ENCODE results near the gene ATP2A1.

Gene ATP2A1

GRCh38 chr16:28927815-28928214 lies 49.5 kb downstream of the ATP2A1 start:
- Histone ChIP-seq H3K79me2 (ENCODE audit: insufficient read depth, low read depth) (no peaks in the 10 kb centered on the region), H3K27me3 (ENCODE audit: insufficient read depth, low read depth) (no peaks in the 10 kb centered on the region), H3K4me2 (no peak overlapping the region), H2AFZ (ENCODE audit: low read depth) (no peak overlapping the region), H3K36me3 (ENCODE audit: insufficient read depth) (no peaks in the 10 kb centered on the region), H3K4me1 (ENCODE audit: low read depth, poor library complexity, severe bottlenecking) (peaks cover 34% of the 10 kb centered on the region), H3K27ac (no peak overlapping the region), H3K4me3 (IDR thresholded peaks at IDR 0.05; ENCODE audit: insufficient read depth, low read depth, low read length) (no peak overlapping the region), H3K9ac (no peak overlapping the region), H4K20me1 (ENCODE audit: insufficient read depth) (no peaks in the 10 kb centered on the region)
- no peak for TF ChIP-seq CTCF (conservative IDR thresholded peaks at IDR 0.05; ENCODE audit: low read depth, low read length)

GRCh38 chr16:28930203-28930602 lies 51.9 kb downstream of the ATP2A1 start:
- H3K4me2 ChIP-seq = no peak overlapping the region
- H3K4me1 ChIP-seq (ENCODE audit: low read depth, poor library complexity, severe bottlenecking) = peaks cover 17% of the 10 kb centered on the region

GRCh38 chr16:28930652-28931051 lies 52.4 kb downstream of the ATP2A1 start:
- no peak overlapping the region for H3K27ac ChIP-seq
- H3K79me2 ChIP-seq (ENCODE audit: insufficient read depth, low read depth) = no peaks in the 10 kb centered on the region
- no peaks in the 10 kb centered on the region for H3K27me3 ChIP-seq (ENCODE audit: insufficient read depth, low read depth)
- TF ChIP-seq CTCF (conservative IDR thresholded peaks at IDR 0.05; ENCODE audit: low read depth, low read length) = no peak
- no peaks in the 10 kb centered on the region for H3K36me3 ChIP-seq (ENCODE audit: insufficient read depth)
- no peak overlapping the region for H3K4me2 ChIP-seq
- no peak overlapping the region for H3K4me3 ChIP-seq (IDR thresholded peaks at IDR 0.05; ENCODE audit: insufficient read depth, low read depth, low read length)
- H3K9ac ChIP-seq = no peak overlapping the region
- H4K20me1 ChIP-seq (ENCODE audit: insufficient read depth) = no peaks in the 10 kb centered on the region
- H2AFZ ChIP-seq (ENCODE audit: low read depth) = no peak overlapping the region
- peaks cover 21% of the 10 kb centered on the region for H3K4me1 ChIP-seq (ENCODE audit: low read depth, poor library complexity, severe bottlenecking)

More at GRCh38 chr16:28930203-28930602, 51.9 kb downstream of the ATP2A1 start:
- no peak for TF ChIP-seq CTCF (conservative IDR thresholded peaks at IDR 0.05; ENCODE audit: low read depth, low read length)
- Histone ChIP-seq H3K4me3 (IDR thresholded peaks at IDR 0.05; ENCODE audit: insufficient read depth, low read depth, low read length) (no peak overlapping the region), H3K27me3 (ENCODE audit: insufficient read depth, low read depth) (no peaks in the 10 kb centered on the region), H3K9ac (no peak overlapping the region), H3K27ac (no peak overlapping the region), H3K36me3 (ENCODE audit: insufficient read depth) (no peaks in the 10 kb centered on the region), H3K79me2 (ENCODE audit: insufficient read depth, low read depth) (no peaks in the 10 kb centered on the region), H4K20me1 (ENCODE audit: insufficient read depth) (no peaks in the 10 kb centered on the region), H2AFZ (ENCODE audit: low read depth) (no peak overlapping the region)

- Histone ChIP-seq H3K27me3 (ENCODE audit: insufficient read depth, low read depth) (no peaks in the 10 kb centered on the region), H3K79me2 (ENCODE audit: insufficient read depth, low read depth) (no peaks in the 10 kb centered on the region), H3K36me3 (ENCODE audit: insufficient read depth) (no peaks in the 10 kb centered on the region), H3K9ac (no peak within 1 kb of the TSS), H2AFZ (ENCODE audit: low read depth) (no peak within 1 kb of the TSS), H3K4me3 (IDR thresholded peaks at IDR 0.05; ENCODE audit: insufficient read depth, low read depth, low read length) (no peak within 1 kb of the TSS), H3K4me1 (ENCODE audit: low read depth, poor library complexity, severe bottlenecking) (peaks cover 24% of the 10 kb centered on the region), H3K4me2 (no peak within 1 kb of the TSS), H3K27ac (no peak within 1 kb of the TSS), H4K20me1 (ENCODE audit: insufficient read depth) (no peaks in the 10 kb centered on the region)
- TF ChIP-seq CTCF (conservative IDR thresholded peaks at IDR 0.05; ENCODE audit: low read depth, low read length) = no peak
These were observed 53.5 kb downstream of the ATP2A1 start, which contains the start of gene CD19 for GRCh38 chr16:28931801-28932225. Gene CD19, plus strand, starts transcription at chr16:28931971. Its CDS starts 30 bp downstream, at chr16:28932001.

All from KMS-11 (cell line).